B cell (primary cell): ENCODE measurements around the gene SLC25A39. TPM values are rescaled to one million over a fixed set of nuclear protein-coding genes. Genes with fewer than 3 reads are reported as not detected.
A peak's percentile ranks its signal among the peaks of the same experiment; 100 is the strongest.
"Not testable (repeated sequence)": the region's sequence is repeated elsewhere in the genome, so short reads cannot be mapped to it uniquely, and the experiment has no call there.

Source experiments
- ATAC-seq: fragments of 200-7000 bp; cut with Tn5 transposase; one replicate; pipeline ENCODE4 v1.10.0; 2021; ENCODE audit warnings: low read depth, mild to moderate bottlenecking, moderate number of reproducible peaks, moderate library complexity
- CTCF ChIA-PET: fragments of 350-600 bp; sonication (Branson Sonifier 250); formaldehyde crosslinking; loops from one replicate; lab custom pipeline; 2021; ENCODE audit warnings: antibody characterized with exemption, inconsistent platforms; lab: Charles Lee
- POLR2A ChIA-PET: fragments of 350-600 bp; sonication (Branson Sonifier 250); formaldehyde crosslinking; loops from one replicate; lab custom pipeline; 2021; ENCODE audit warnings: antibody characterized with exemption; lab: Charles Lee
- DNase-seq: peaks from one replicate; pipeline ENCODE4 v3.0.0; 2013
- H2AFZ ChIP-seq: 2 replicates; pipeline ENCODE4 v1.6.1; 2012; ENCODE audit warnings: mild to moderate bottlenecking, low read depth, low read length; ENCODE audit not compliant: insufficient read depth, poor library complexity, severe bottlenecking
- H3K27ac ChIP-seq, 2 donors: 1 replicate in 1 of 2; 2 replicates in 1 of 2; pipeline ENCODE4 v1.5.1; 2012 to 2013; ENCODE audit warnings: low read length in 2 of 2, mild to moderate bottlenecking in 2 of 2, moderate library complexity in 1 of 2
- H3K27me3 ChIP-seq, 4 experiments: fragments of 200-600 bp in 1 of 4; sonication (generic) in 1 of 4; replicated peaks in 1 of 4; 1 replicate in 2 of 4; 2 replicates in 2 of 4; pipeline versions ENCODE4 v1.6.1 to v1.7.0; 2013 to 2016; ENCODE audit warnings: low read length in 3 of 4, mild to moderate bottlenecking in 2 of 4, mixed read lengths in 1 of 4, moderate library complexity in 1 of 4; ENCODE audit not compliant: insufficient read depth in 4 of 4, control insufficient read depth in 3 of 4; ENCODE audit errors: control extremely low read depth in 1 of 4
- H3K36me3 ChIP-seq, 2 experiments: replicated peaks in 1 of 2; 1 replicate in 1 of 2; 2 replicates in 1 of 2; pipeline versions ENCODE4 v1.6.1 to v1.7.1; 2013; ENCODE audit warnings: low read length in 1 of 2; ENCODE audit not compliant: insufficient read depth in 2 of 2, control insufficient read depth in 1 of 2; ENCODE audit errors: control extremely low read depth in 1 of 2, extremely low read depth in 1 of 2
- H3K4me1 ChIP-seq, 2 donors: fragments of 200-600 bp in 1 of 2; sonication (generic) in 1 of 2; 1 replicate in 1 of 2; 2 replicates in 1 of 2; pipeline versions ENCODE4 v1.5.1 to v1.6.1; 2013 to 2017; ENCODE audit warnings: low read length in 2 of 2; ENCODE audit not compliant: control insufficient read depth in 2 of 2, insufficient read depth in 2 of 2
- H3K4me2 ChIP-seq: replicated peaks from 2 replicates; pipeline ENCODE3; 2012; ENCODE audit warnings: mild to moderate bottlenecking, low read depth, low read length; ENCODE audit not compliant: poor library complexity, severe bottlenecking
- H3K4me3 ChIP-seq, 5 experiments: fragments of 200-600 bp in 1 of 5; sonication (generic) in 1 of 5; 1 replicate in 3 of 5; 2 replicates in 2 of 5; pipeline versions ENCODE4 v1.5.1 to v1.7.0; 2011 to 2016; ENCODE audit warnings: low read length in 4 of 5, mild to moderate bottlenecking in 4 of 5, low read depth in 2 of 5, control low read depth in 1 of 5, moderate library complexity in 1 of 5; ENCODE audit not compliant: insufficient read depth in 1 of 5; ENCODE audit errors: control extremely low read depth in 1 of 5, extremely low read depth in 1 of 5
- H3K79me2 ChIP-seq: fragments of 200-600 bp; sonication (generic); one replicate; pipeline ENCODE4 v1.6.0; 2016; ENCODE audit warnings: low read length; ENCODE audit not compliant: control insufficient read depth, insufficient read depth
- H3K9ac ChIP-seq: fragments of 200-600 bp; sonication (generic); 2 replicates; pipeline ENCODE4 v1.6.1; 2017; ENCODE audit warnings: mild to moderate bottlenecking, low read length, moderate library complexity
- H3K9me3 ChIP-seq, 3 donors: one replicate each; pipeline versions ENCODE4 v1.6.1 to v1.7.1; 2013; ENCODE audit warnings: low read length in 2 of 3; ENCODE audit not compliant: control insufficient read depth in 2 of 3, insufficient read depth in 1 of 3; ENCODE audit errors: control extremely low read depth in 1 of 3
- H4K20me1 ChIP-seq: 2 replicates; pipeline ENCODE4 v1.6.0; 2012; ENCODE audit warnings: mild to moderate bottlenecking, low read length; ENCODE audit not compliant: insufficient read depth, control insufficient read depth, poor library complexity, severe bottlenecking
- H3K27ac Mint-ChIP-seq: one replicate; pipeline ENCODE4 v1.8.0; 2021; ENCODE audit warnings: mixed read lengths
- H3K27me3 Mint-ChIP-seq: one replicate; pipeline ENCODE4 v1.8.0; 2021; ENCODE audit warnings: mixed read lengths
- H3K4me1 Mint-ChIP-seq: one replicate; pipeline ENCODE4 v1.8.0; 2021; ENCODE audit warnings: mixed read lengths
- H3K4me3 Mint-ChIP-seq: one replicate; pipeline ENCODE4 v1.8.0; 2021; ENCODE audit warnings: mixed read lengths
- H3K9me3 Mint-ChIP-seq: one replicate; pipeline ENCODE4 v1.8.0; 2022; ENCODE audit warnings: mixed read lengths; ENCODE audit not compliant: insufficient read depth
- CTCF ChIP-seq: fragments of 200-600 bp; IDR thresholded peaks from one replicate; pipeline ENCODE4 v1.8.0; 2022; ENCODE audit warnings: antibody characterized with exemption, mild to moderate bottlenecking
- EZH2 ChIP-seq: IDR thresholded peaks from 2 replicates; pipeline ENCODE4 v1.6.1; 2012; ENCODE audit warnings: borderline replicate concordance, low read depth, mild to moderate bottlenecking, moderate library complexity, low read length; ENCODE audit not compliant: insufficient read depth, poor library complexity, severe bottlenecking
- WGBS: methylation state at CpG from one replicate; pipeline ENCODE4 v1.1.5; 2013; ENCODE audit warnings: missing lambda C conversion rate; ENCODE audit not compliant: insufficient coverage; 5-methylcytosine and 5-hydroxymethylcytosine counted together
- intact Hi-C: fragments of 100-400 bp; cut with micrococcal nuclease; formaldehyde crosslinking; loops from one replicate; pipeline ENCODE4 v1.10.0; 2022
- polyA plus RNA-seq: library from polyadenylated mRNA; depleted of rRNA; stranded (reverse); fragments of >200 nt; gene quantifications from 2 replicates; pipeline ENCODE4 v1.2.3, GENCODE V29; 2012
- total RNA-seq, 2 donors: library from RNA; stranded (reverse); fragments of 120-200 nt in 1 of 2; gene quantifications; 1 replicate in 1 of 2; 2 replicates in 1 of 2; pipeline versions ENCODE4 v1.2.3 to v1.2.4, GENCODE V29; 2013 to 2022

SLC25A39 gene
- total and polyA plus RNA-seq, 2 donors (not counting 1 experiment from before 2014, with no cell fraction given), result 88.4 to 160 TPM

- no peak for DNase-seq
- Histone ChIP-seq H3K9me3 (no peaks in the 10 kb centered on the region), H3K79me2 (no peaks in the 10 kb centered on the region), H3K36me3 (no peaks in the 10 kb centered on the region), H3K4me3 (no peak overlapping the region), H2AFZ (no peak overlapping the region), H3K9ac (no peak overlapping the region), H3K4me1 (peaks cover 10 to 12% of the 10 kb centered on the region in 2 donors), H3K4me2 (no peak overlapping the region), H4K20me1 (no peaks in the 10 kb centered on the region), H3K27ac (no peak overlapping the region), H3K27me3 (peaks cover 0 to 28% (median 11%) of the 10 kb centered on the region in 4 experiments)
- TF ChIP-seq CTCF, result no peak
- no peak for TF ChIP-seq EZH2
- peaks cover 5% of the 10 kb centered on the region for H3K4me1 Mint-ChIP-seq
- H3K27ac Mint-ChIP-seq, result no peak overlapping the region
- ATAC-seq, result no peak
- H3K4me3 Mint-ChIP-seq, result no peak overlapping the region
- CTCF ChIA-PET, result interaction anchor here (0.9 to 1.5 kb wide), 3 partner anchors 9 to 157 kb away, joined by 3 to 4 read pairs (median 3); no protein-coding TSS in a partner anchor
- 89% methylated on average over 4 of the region's 7 CpGs for WGBS
- intact Hi-C loops, result no loop called here
- POLR2A ChIA-PET, result no interaction called here
- no peaks in the 10 kb centered on the region for H3K9me3 Mint-ChIP-seq
- peaks cover 48% of the 10 kb centered on the region for H3K27me3 Mint-ChIP-seq
These were observed 42.8 kb upstream of the SLC25A39 start for GRCh38 chr17:44367231-44367979.

GRCh38 chr17:44365051-44365450, 40.4 kb upstream of the SLC25A39 start:
- H2AFZ ChIP-seq, DNase-seq, H4K20me1 ChIP-seq, H3K9me3 ChIP-seq, H3K79me2 ChIP-seq, intact Hi-C loops, H3K9me3 Mint-ChIP-seq, H3K36me3 ChIP-seq, H3K4me2 ChIP-seq, H3K4me3 ChIP-seq, H3K4me1 Mint-ChIP-seq, ATAC-seq, H3K9ac ChIP-seq, H3K27ac ChIP-seq, H3K27ac Mint-ChIP-seq: not testable (repeated sequence)
- H3K4me1 ChIP-seq, result peaks cover 10 to 12% of the 10 kb centered on the region in 2 donors
- Mint-ChIP-seq H3K27me3 (peaks cover 46% of the 10 kb centered on the region), H3K4me3 (peak overlapping the region; percentile 37)
- H3K27me3 ChIP-seq, result peaks cover 0 to 35% (median 13%) of the 10 kb centered on the region in 4 experiments
- POLR2A ChIA-PET, result interaction anchor here (0.7 kb wide), 1 partner anchor 35 kb away, joined by 4 read pairs; no protein-coding TSS in a partner anchor
- WGBS, result 88% methylated on average over 3 of the region's 5 CpGs
- CTCF ChIA-PET, result interaction anchor here (6.2 kb wide), 1 partner anchor 13 kb away, joined by 52 read pairs; no protein-coding TSS in a partner anchor
